ENCODE measurements around the gene CMIP.

Gene CMIP

DNA sequence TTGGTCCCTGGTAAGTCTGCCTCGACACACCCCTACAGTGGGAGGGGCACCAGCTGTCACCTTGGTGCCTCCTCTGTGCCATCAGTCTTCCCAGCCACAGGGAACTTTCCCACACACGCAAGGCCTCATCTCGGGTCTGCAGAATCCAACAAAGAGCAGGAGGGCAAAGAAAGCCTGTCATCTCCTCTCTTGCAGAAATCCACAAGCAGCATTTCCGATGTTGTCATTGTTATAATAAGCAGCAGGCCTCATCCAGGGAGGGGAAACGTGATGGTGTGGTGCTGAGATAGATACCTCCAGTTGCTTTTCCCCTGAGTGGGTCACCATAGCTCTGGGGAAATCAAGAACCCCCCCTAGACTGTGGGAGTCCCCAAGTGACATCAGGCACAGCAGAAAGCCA, 110.4 kb downstream of the CMIP start:
- no peak overlapping the region for H3K9ac ChIP-seq (ENCODE audit: low read length)
- no peaks in the 10 kb centered on the region for H3K9me3 ChIP-seq (ENCODE audit: insufficient read depth, low read length)
- H4K20me1 ChIP-seq (ENCODE audit: low read depth, low read length) = 0 out of 2 replicates have a peak, but pooled peaks cover 7% of the 10 kb centered on the region
- no peak overlapping the region for H3K27ac ChIP-seq (ENCODE audit: low read depth, low read length)
- peaks cover 17% of the 10 kb centered on the region; the same call in 1 of the 2 replicates for H3K79me2 ChIP-seq (ENCODE audit: insufficient read depth, low read length)
- no peaks in the 10 kb centered on the region for H3K27me3 ChIP-seq (ENCODE audit: low read length)
- no peaks in the 10 kb centered on the region for H3F3A ChIP-seq (ENCODE audit: insufficient read depth)
- no peaks in the 10 kb centered on the region for H3K36me3 ChIP-seq (ENCODE audit: low read length)
- no peak overlapping the region for H3K4me2 ChIP-seq (ENCODE audit: low read depth, low read length, poor library complexity, severe bottlenecking)
- TF ChIP-seq, protein P1, sequence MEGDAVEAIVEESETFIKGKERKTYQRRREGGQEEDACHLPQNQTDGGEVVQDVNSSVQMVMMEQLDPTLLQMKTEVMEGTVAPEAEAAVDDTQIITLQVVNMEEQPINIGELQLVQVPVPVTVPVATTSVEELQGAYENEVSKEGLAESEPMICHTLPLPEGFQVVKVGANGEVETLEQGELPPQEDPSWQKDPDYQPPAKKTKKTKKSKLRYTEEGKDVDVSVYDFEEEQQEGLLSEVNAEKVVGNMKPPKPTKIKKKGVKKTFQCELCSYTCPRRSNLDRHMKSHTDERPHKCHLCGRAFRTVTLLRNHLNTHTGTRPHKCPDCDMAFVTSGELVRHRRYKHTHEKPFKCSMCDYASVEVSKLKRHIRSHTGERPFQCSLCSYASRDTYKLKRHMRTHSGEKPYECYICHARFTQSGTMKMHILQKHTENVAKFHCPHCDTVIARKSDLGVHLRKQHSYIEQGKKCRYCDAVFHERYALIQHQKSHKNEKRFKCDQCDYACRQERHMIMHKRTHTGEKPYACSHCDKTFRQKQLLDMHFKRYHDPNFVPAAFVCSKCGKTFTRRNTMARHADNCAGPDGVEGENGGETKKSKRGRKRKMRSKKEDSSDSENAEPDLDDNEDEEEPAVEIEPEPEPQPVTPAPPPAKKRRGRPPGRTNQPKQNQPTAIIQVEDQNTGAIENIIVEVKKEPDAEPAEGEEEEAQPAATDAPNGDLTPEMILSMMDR (IDR thresholded peaks at IDR 0.05; ENCODE audit: insufficient read depth, low read length, poor library complexity, severe bottlenecking) = no peak
- TF ChIP-seq EZH2phosphoT487 (conservative IDR thresholded peaks at IDR 0.05; ENCODE audit: low read length) = no peak
- H2AFZ ChIP-seq (ENCODE audit: low read depth, low read length, severe bottlenecking) = no peak overlapping the region
- no peak overlapping the region for H3K4me3 ChIP-seq (ENCODE audit: insufficient read depth, low read length, poor library complexity, severe bottlenecking)
- no peaks in the 10 kb centered on the region for H3K9me2 ChIP-seq (replicated peaks; ENCODE audit: insufficient read depth, low read length)

DNA sequence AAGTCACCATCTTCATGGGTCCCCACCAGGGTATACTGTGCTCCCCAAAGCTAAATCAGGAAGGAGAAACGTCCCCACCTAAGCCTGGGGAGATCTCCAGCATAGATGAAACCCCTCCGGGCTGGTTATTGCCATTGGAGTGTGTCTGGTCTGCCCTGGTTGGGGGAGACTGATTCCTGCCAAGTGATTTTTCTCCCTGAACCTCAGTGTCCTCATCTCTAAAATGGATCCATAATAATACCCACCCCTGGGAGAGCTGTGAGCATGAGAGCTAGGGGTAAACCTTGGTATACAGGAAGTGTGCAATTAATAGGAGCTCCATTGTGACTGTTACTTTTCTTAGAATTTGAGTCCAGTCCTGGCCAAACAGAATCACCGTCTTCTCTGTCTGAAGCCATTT, 111.1 kb downstream of the CMIP start:
- no peaks in the 10 kb centered on the region for H3F3A ChIP-seq (ENCODE audit: insufficient read depth)
- H2AFZ ChIP-seq (ENCODE audit: low read depth, low read length, severe bottlenecking) = no peak overlapping the region
- no peaks in the 10 kb centered on the region for H3K9me2 ChIP-seq (replicated peaks; ENCODE audit: insufficient read depth, low read length)
- 0 out of 2 replicates have a peak, but pooled peaks cover 7% of the 10 kb centered on the region for H4K20me1 ChIP-seq (ENCODE audit: low read depth, low read length)
- no peak overlapping the region for H3K9ac ChIP-seq (ENCODE audit: low read length)
- H3K79me2 ChIP-seq (ENCODE audit: insufficient read depth, low read length) = peaks cover 17% of the 10 kb centered on the region; the same call in 1 of the 2 replicates
- no peaks in the 10 kb centered on the region for H3K27me3 ChIP-seq (ENCODE audit: low read length)
- H3K4me3 ChIP-seq (ENCODE audit: insufficient read depth, low read length, poor library complexity, severe bottlenecking) = no peak overlapping the region
- TF ChIP-seq, protein P1 (IDR thresholded peaks at IDR 0.05; ENCODE audit: insufficient read depth, low read length, poor library complexity, severe bottlenecking) = no peak
- H3K36me3 ChIP-seq (ENCODE audit: low read length) = no peaks in the 10 kb centered on the region
- H3K9me3 ChIP-seq (ENCODE audit: insufficient read depth, low read length) = no peaks in the 10 kb centered on the region
- no peak overlapping the region for H3K4me2 ChIP-seq (ENCODE audit: low read depth, low read length, poor library complexity, severe bottlenecking)
- H3K27ac ChIP-seq (ENCODE audit: low read depth, low read length) = no peak overlapping the region

DNA sequence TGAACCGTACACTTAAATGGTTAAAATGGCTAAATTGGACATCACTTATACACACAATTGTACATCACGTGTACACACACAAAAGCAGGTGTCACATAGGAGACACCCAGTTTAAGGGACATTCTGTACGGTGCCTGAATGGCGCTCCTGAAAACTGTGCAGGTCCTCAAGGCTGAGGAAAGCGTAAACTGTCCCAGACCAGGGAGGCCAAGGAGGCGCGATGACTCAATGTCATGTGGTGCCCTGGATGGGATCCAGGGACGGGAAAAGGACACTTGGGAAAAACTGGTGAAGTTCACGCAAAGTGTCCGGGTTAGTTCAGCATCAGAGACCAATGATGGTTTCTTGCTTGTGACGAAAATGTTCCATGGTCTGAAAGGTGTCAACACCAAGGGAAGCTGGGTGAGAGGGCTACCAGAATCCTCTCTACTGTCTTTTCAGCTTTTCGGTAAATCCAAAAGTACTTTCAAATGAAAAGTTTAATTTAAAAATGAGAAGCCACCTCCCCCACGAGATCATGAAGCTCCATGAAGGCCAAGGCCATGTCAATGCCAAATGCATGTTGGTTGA, 112.2 kb downstream of the CMIP start:
- H3F3A ChIP-seq (ENCODE audit: insufficient read depth) = no peaks in the 10 kb centered on the region
- TF ChIP-seq, protein P1 (IDR thresholded peaks at IDR 0.05; ENCODE audit: insufficient read depth, low read length, poor library complexity, severe bottlenecking) = no peak
- no peak for TF ChIP-seq EZH2phosphoT487 (conservative IDR thresholded peaks at IDR 0.05; ENCODE audit: low read length)
- H3K4me2 ChIP-seq (ENCODE audit: low read depth, low read length, poor library complexity, severe bottlenecking) = no peak overlapping the region
- H3K27ac ChIP-seq (ENCODE audit: low read depth, low read length) = no peak overlapping the region
- H3K27me3 ChIP-seq (ENCODE audit: low read length) = no peaks in the 10 kb centered on the region
- peaks cover 20% of the 10 kb centered on the region; the same call in 1 of the 2 replicates for H3K79me2 ChIP-seq (ENCODE audit: insufficient read depth, low read length)
- H3K4me3 ChIP-seq (ENCODE audit: insufficient read depth, low read length, poor library complexity, severe bottlenecking) = no peak overlapping the region
- no peak overlapping the region for H3K9ac ChIP-seq (ENCODE audit: low read length)
- H2AFZ ChIP-seq (ENCODE audit: low read depth, low read length, severe bottlenecking) = no peak overlapping the region
- 0 out of 2 replicates have a peak, but pooled peaks cover 10% of the 10 kb centered on the region for H4K20me1 ChIP-seq (ENCODE audit: low read depth, low read length)
- H3K9me2 ChIP-seq (replicated peaks; ENCODE audit: insufficient read depth, low read length) = no peaks in the 10 kb centered on the region
- no peaks in the 10 kb centered on the region for H3K9me3 ChIP-seq (ENCODE audit: insufficient read depth, low read length)
- H3K36me3 ChIP-seq (ENCODE audit: low read length) = no peaks in the 10 kb centered on the region
